HG03565 (cell line): ENCODE results near the gene ALX1.

ENCODE experiments used
- ATAC-seq: cut with Tn5 transposase; IDR thresholded peaks from one replicate; pipeline ENCODE4 v1.9.1; 2021; ENCODE audit warnings: mild to moderate bottlenecking, moderate library complexity; ENCODE audit not compliant: unreplicated experiment

Gene ALX1

DNA sequence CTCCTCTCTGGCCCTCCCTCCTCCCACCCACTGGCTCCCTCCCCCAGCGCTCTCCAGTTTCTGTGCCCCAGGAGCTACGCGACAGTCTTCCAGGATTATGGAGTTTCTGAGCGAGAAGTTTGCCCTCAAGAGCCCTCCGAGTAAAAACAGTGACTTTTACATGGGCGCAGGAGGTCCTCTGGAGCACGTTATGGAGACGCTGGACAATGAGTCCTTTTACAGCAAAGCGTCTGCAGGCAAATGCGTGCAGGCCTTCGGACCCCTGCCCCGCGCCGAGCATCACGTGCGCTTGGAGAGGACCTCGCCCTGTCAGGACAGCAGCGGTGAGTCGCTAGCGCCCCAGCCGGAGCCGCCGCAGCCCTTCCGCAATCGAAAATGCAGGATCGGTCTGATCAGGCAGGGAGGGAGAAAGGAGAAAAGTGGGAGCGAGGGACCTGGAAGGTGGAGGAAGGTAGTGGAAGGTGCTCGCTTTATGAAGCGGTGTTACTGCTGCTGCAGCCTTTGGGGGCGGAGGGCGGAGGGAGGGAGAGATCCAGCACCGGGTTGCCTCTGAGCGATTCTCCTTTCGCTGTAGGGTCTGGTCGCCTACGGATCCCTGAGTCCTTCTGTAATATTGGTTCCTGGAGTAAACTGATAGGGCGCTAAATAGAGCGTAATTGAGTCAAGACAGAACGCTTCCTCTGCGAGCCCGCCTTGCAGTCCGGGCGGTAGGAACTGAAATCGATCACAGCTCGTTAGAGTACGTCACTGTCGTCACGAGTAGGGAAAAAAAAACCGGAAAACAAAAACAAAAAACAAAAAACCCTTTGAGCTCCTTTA, at the start of gene ALX1:
TSS of gene ALX1 (plus strand) at position 56 of the 819 bp plus-strand sequence. CDS start at position 98, 42 bp downstream.
- no peak for ATAC-seq

DNA sequence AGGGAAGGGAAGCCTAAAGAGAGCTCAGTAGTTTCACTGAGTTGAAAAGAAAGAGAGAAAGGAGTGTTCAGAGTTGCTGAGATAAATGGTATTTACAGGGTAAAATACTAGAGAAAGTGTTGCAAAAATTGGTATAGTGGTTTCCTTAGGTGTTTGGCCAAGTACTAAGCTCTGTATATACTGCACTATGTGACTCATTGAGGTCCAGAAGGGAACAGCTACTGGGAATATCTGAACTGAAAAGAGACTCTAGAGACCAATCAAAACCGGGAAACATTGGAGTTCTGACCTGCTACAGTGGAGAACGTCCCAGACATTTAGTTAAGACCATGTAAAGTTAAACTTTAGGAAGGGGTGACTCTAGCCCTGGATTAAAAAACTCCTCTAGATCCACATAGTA, 42.7 kb upstream of the ALX1 start:
- no peak for ATAC-seq

DNA sequence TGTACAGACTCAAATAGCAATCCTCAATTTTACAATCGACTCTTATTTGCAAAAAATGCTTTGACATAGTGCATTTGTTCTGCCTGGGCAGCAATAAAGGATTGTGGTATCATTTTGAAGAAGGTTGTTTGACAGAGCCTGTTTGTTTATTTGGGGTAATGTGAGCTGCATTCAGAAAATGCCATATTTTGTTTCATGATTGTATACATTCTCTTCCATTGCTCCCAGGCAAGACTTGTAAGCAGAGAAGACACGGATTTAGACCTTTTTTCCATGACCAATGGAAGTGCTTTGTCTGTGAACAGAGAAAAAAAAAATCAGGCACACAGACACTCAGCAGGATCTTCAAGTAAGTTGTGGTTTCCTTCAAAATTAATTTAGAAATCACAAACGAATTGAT, 35.5 kb upstream of the ALX1 start:
- ATAC-seq, result no peak

DNA sequence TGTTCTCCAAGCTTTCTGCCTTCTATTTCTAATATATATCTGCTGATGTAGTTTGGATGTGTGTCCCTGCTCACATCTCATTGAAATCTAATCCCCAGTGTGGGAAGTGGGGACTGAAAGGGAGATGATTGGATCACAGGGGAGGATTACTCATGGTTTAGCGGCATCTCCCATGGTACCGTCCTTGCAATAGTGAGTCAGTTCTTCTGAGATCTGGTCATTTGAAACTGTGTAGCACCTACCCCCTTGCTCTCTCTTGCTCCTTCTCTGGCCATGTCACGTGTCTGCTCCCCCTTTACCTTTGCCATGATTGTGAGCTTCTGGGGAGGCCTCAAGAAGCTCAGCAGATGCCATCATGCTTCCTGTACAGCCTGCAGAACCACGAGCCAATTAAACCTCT, 26.2 kb upstream of the ALX1 start:
- ATAC-seq, result no peak

DNA sequence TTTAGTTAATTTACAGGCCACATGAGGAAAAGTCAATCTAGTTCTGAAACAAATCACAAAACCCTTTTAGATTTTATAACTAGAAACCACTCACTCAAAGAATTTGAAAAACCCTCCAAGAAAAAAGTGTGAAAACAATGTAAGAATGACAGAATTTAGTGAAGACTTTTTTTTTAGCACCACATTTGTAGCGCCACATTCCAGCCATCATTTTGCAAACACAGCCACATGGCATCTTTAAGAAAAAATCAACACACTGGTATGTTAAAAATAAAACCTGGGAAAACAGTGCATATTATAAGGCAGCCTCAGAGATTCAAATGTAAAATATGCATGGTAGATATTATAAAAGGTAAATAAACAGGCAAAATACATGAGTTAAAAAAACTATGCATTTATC, 22.3 kb upstream of the ALX1 start:
- ATAC-seq, result no peak

DNA sequence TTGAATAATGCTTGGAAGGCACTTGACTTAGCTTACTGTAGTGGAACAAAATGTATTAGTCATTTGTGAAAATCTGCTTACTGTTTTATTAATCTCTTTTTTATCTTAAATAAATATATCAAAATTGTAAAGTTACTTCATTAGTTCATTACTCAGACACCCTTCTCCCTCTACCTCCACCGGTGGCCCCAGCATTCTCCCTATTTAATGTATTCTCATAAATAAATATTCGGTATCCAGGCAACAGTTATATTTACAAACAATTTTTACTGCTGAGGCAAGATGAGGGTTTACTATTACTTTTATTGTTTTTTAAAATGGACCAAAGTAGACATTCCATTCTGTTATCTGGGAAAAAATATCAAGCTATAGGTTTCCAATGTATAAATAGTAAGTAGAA, 19.6 kb upstream of the ALX1 start:
- no peak for ATAC-seq

DNA sequence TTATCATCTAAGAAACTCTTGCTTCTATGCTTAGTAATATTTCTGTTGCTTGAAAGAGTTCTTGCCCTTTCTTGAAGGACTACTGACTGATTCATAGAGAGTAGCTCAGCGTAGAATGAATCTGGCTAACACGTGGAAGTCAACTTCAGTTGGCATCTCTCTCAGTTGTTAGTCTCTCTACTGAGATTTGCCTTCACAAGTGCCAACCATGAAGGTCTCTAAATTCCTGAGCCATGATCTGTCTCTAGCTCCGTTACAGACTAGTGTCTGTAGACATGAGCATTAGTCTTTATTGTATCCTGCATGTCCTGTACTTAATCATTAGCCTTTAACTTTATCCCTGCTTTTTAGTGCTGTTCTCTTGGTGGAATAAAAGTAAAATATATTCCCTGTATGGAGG, 19.1 kb upstream of the ALX1 start:
- ATAC-seq, result no peak

DNA sequence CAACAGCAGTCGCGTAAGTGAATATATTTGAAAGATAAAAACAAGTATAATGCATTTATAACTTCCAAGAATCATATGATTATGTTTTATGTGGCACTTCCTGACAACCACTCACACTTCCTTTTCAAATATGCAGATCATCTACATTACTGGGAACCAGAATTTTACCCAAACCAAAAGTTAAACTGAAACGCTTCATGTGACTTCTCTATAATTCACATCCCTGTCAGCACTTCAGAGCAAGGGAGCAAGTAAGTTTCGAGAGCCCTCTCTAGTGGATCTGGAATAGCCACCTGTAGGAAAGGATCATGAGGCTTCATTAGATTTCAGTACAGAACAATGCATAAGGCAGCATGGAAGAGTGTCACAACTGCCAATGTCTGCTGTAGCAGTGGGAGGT, 13.7 kb upstream of the ALX1 start:
- ATAC-seq, result no peak

DNA sequence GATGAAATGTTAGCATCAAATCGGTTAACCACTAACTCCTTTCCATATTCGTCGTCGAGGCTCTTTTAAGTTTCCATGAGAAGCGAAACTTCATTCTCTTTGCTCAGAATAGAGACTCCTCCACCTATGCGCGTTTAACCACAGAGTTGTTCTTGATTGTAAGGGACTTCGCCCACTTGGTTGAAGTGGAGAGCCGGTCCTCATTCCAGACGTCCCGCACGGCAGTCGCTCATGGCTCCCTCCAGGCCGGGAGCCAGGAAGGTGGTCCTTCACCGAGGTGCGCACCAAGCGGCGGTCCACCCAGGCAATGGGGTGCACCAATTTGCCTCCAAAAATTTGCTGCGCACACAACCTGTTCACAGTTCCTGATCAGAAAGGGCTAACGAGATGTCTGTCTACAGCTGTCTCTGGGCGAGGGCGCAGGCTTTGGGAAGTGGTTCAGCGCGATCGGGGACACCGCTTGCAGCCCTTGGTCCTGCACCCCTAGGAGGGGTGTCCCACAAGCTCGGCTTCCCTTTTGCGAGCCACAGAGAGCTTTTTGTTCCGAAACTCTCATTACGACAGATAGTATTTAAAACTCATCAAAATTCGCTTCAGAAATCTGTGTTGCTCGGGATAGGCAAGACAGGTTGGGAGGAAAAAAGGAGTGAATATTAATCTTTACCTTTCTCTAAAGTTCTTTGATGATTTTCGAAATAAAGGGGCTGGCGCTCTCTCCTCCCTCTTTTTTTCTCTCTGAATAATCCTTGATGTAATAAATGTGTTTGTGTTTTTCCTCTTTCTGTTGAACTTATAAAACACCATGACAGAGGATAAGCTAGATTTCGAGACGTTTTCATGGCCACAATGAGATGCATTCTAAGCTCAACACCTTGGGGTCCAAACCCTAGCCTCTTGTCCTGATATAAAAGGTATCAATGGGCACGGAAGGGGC, 6.4 kb upstream of the ALX1 start:
- ATAC-seq, result peak; percentile 55

DNA sequence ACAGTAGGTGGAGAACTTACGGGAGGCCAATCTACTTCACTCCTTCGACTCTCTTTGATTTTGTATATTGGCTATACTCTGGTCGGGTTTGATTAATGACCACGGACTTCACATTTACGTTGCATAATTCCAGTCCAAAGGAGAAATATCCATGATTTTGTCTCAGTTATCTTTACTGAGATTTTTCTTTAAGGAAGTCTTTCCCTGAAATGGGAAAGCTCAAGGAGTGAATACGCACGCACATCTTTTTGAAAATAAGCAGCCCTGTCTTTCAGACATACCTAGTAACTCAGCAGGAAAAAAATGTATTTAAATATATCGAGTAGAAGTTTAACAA, 5.7 kb upstream of the ALX1 start:
- ATAC-seq, result no peak

DNA sequence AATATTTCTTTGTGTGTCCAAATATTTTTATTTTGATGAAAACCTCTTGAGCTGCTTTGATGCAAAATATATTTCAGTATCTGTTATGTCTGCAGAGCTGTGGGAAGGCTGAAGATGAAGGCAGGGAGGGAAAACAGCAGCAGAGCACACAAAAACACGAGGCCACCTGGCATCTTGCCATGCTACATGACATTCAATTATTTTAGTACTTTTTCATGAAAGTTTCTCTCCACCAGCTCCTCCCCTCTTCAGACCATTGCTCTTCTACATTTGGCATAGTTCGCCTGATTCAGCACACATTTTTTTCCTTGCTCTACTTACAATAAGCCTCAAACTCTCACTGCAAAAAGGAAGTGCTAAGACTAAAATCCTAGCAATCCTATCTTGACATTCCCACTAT, 4.6 kb upstream of the ALX1 start:
- ATAC-seq, result no peak

DNA sequence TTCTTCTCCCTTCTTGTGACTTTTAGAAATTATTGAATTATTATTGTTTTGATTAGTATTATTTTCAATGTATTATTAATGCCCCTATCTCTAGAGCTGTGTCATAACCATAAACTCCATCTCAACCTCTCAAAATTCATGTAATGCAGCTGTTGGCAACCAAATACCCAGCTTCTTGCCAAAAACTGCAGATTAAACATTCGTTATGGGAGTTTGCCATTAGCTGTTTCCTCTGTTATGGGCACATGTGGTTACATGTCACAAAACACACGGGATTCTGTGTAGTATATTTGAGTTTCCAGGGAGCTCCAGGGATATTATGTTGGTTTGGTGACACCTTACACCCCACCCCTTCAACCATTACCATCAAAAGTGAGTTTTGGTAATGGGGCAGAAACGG, 2.8 kb upstream of the ALX1 start:
- no peak for ATAC-seq

DNA sequence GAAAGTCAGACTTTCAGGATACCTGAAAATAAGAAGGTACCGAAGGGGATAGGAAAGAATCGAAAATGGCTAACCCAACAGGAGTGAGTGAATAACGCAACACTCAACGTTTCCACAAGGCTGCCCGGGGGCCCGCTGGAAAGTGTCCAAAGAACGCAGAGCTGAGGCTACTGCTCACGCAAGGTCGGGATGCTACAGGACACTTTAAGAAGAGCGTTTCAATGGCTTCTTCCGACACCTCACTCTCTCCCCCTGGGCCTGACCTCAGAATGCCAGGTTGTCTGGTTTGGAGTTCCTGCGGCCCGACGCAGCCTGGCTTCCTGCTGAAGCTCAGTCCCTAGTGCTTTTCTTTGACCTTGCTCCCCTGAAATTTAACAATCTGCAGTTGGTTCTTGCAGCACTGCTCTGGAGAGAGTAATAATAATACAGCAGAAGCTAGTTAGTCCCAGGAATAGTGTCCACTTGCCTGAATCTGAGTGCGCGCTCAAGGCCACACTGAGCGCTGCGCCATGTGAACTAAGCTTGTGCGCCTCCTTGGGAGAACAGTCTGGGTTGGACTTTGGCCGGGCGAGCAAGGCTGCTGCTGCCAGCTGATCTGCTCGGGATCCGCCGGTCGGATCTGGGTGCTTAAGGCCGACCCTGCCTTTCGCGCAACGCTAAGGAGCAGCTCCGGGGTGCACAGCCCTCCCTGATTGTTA, 2.0 kb upstream of the ALX1 start:
- ATAC-seq, result no peak

DNA sequence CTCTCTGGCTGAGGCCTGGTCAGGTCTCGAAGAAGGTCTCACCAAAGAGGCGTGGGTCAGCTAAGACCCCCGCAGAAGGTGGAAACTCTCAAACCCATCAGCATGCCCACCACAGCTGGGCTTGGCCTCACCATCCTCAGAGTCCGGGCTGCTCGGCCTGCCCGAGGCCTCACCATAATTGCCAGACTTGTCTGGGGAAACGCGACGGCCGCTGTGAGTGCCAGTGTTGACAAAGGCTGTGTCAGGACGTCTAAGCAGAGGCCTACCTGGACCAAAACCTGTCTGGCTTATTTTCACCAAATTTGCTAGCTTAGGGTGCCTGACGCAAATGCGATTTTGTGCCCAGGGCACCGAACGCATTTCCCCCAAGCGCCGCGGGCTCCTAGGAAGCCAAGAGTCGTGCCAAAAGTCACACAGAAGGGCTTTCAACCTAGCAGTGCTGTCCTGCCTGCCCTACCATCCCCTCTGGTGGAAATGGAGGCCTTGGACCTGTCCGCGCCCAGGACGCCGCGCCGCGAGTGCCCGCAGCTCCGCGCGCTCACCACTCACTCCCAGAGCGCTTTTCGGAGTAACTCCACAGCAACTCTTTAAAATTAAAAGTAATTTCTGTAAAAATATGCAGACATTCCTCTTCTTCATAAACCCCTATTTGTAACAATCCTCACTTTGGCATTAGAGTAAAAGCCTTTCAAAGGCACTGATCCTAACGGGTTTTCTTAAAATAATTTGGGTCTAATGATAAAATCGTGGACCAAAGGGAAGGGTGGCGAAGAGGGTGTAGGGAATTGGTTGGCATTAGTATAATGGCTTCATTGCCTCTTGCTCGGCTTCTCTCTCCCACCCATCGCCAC, 1.2 kb upstream of the ALX1 start:
- ATAC-seq, result no peak

DNA sequence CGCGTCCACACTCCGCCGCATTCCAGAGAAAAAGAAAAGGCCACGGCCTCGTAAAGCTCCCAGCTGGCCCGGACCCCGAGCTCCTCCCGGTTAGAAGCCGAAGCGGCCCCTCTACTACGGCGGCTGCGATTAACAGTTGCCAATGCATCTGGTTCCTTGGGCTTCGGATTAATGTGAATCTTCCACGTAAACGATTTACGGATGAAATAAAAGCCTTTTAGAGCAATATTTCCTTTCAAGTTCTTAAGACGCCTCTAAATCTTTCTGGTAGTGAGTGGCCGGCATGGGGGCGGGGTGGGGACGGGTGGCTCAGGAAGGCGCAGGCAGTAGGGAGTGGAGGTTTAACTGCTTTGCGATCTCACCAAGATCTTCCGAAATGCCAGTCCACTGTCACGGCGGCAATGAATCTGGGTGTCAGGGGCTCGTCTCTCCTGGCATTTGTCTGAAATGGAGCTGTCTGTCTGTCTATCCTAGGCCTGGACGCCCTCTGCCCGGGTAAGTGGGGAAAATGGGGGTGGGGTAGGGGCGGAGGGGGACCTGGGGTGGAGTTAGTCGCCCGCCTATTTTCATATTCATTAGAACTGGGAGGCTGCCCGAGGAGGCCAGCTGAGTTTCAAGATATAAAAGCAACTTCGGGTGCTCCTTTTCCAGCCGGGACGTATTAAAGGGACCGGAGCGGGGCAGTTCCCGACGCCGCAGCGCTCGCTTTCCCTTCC, 413 bp upstream of the ALX1 start:
- ATAC-seq, result no peak

DNA sequence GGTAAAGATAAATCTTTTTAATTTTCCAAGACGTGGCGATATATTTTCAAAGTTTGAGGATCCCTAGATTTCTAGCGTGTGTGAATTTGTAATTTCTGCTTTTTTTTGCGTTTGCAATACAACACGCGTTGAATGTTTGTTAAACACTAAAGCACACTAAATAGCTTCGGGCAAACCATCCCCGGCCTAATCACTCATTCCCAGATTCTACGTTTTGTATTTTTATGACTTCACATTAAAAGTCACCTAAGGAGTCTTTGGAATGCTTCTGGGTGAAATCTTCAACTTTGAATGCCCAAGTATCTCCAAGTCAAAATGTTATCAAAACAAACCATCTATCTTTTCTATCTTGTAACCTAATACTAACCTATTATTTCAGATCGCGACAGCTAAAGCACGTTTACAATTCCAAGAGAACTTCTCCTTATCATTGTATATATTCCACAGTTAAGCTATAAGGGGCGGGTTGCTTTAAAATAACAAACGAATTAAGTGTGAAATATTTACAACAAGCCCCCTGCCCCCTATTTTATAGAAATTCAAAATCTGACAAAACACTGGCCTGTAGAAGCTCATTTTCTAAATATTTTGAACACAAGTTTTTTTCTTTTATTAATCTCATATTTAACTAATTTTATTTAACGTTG, 1.1 kb downstream of the ALX1 start:
- no peak for ATAC-seq

DNA sequence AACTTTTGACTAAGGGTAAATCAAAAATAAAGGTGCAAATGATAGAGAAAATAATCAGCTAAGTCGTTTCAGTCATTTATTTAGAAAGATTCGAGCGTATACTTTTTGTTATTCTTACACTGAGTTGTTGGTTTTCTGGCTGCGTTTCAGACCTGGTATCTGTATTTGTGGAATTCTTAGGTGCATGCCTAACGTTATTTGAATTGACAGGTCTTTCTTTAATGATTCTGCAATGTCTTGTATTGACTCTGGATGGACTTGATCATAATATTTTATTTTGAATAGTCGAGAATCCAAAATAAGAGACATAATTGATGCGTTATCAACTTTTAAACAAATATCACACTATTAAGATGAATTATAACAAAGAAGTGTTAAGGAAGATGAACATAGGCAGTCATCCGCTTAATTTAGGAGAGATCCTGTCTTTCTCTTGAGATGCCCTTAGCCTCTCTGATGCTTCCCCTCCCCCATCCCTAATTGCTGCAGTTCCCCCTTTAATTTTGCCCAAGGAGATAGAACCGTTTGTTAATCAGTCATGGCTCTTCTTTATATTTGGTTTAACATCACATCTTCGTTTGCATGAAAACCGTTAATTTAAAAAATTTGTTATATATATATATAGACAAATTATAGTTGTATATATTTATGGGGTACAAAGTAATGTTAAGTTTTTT, 1.8 kb downstream of the ALX1 start:
- ATAC-seq, result no peak

DNA sequence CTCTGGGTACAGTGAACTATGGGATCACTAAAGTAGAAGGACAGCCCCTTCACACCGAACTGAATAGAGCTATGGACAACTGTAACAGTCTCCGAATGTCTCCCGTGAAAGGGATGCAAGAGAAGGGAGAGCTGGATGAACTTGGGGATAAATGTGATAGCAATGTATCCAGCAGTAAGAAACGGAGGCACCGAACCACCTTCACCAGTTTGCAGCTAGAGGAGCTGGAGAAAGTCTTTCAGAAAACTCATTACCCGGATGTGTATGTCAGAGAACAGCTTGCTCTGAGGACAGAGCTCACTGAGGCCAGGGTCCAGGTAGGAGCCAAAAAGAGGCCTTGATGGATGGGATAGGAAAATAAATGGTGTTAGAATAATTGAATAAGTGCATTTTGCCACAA, 3.5 kb downstream of the ALX1 start:
- ATAC-seq, result no peak

DNA sequence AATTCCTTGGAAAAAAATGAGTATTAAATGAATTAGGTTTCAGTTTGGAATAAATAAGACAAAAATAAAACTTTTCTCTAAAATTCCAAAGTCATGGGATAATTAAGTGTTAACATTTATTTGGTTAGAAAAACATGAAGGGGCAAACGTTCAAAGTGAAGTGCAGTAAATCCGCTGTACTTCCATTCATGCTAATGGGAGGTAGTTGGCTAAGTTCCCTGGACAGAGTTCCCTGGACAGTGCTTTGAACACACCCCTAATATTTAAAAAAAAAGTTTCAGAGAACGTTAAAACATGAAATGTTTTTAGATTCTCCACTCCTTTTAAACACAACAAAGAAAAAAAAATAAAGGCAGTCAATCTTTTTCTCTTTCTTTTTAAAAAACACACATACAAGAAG, 16.3 kb downstream of the ALX1 start:
- ATAC-seq, result no peak
